ENCODE measurements around the gene DOCK2.

DOCK2 gene

GRCh38 chr5:170107674-170108073 is 470.6 kb downstream of the DOCK2 start:
- no peak for DNase-seq (ENCODE audit: low spot score)
- TF ChIP-seq, protein P1, sequence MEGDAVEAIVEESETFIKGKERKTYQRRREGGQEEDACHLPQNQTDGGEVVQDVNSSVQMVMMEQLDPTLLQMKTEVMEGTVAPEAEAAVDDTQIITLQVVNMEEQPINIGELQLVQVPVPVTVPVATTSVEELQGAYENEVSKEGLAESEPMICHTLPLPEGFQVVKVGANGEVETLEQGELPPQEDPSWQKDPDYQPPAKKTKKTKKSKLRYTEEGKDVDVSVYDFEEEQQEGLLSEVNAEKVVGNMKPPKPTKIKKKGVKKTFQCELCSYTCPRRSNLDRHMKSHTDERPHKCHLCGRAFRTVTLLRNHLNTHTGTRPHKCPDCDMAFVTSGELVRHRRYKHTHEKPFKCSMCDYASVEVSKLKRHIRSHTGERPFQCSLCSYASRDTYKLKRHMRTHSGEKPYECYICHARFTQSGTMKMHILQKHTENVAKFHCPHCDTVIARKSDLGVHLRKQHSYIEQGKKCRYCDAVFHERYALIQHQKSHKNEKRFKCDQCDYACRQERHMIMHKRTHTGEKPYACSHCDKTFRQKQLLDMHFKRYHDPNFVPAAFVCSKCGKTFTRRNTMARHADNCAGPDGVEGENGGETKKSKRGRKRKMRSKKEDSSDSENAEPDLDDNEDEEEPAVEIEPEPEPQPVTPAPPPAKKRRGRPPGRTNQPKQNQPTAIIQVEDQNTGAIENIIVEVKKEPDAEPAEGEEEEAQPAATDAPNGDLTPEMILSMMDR (IDR thresholded peaks at IDR 0.05; ENCODE audit: borderline replicate concordance, control extremely low read depth, extremely low read depth, insufficient read depth, missing control alignments), result no peak
- in situ Hi-C loops (cut with MboI; ENCODE audit: low sequenced_read_pairs, unreplicated experiment), result no loop called here

GRCh38 chr5:170108266-170108785 is 471.3 kb downstream of the DOCK2 start:
- DNase-seq (ENCODE audit: low spot score), result no peak
- in situ Hi-C loops (cut with MboI; ENCODE audit: low sequenced_read_pairs, unreplicated experiment), result no loop called here
- TF ChIP-seq, protein P1 (IDR thresholded peaks at IDR 0.05; ENCODE audit: borderline replicate concordance, control extremely low read depth, extremely low read depth, insufficient read depth, missing control alignments), result no peak

- TF ChIP-seq, protein P1 (IDR thresholded peaks at IDR 0.05; ENCODE audit: borderline replicate concordance, control extremely low read depth, extremely low read depth, insufficient read depth, missing control alignments), result no peak
- in situ Hi-C loops (cut with MboI; ENCODE audit: low sequenced_read_pairs, unreplicated experiment), result no loop called here
- no peak for DNase-seq (ENCODE audit: low spot score)
Measured at GRCh38 chr5:170109059-170110031, 472.3 kb downstream of the DOCK2 start.

GRCh38 chr5:170110403-170111087 is 473.5 kb downstream of the DOCK2 start:
- DNase-seq (ENCODE audit: low spot score), result no peak
- TF ChIP-seq, protein P1 (IDR thresholded peaks at IDR 0.05; ENCODE audit: borderline replicate concordance, control extremely low read depth, extremely low read depth, insufficient read depth, missing control alignments), result no peak
- in situ Hi-C loops (cut with MboI; ENCODE audit: low sequenced_read_pairs, unreplicated experiment), result no loop called here

DNA sequence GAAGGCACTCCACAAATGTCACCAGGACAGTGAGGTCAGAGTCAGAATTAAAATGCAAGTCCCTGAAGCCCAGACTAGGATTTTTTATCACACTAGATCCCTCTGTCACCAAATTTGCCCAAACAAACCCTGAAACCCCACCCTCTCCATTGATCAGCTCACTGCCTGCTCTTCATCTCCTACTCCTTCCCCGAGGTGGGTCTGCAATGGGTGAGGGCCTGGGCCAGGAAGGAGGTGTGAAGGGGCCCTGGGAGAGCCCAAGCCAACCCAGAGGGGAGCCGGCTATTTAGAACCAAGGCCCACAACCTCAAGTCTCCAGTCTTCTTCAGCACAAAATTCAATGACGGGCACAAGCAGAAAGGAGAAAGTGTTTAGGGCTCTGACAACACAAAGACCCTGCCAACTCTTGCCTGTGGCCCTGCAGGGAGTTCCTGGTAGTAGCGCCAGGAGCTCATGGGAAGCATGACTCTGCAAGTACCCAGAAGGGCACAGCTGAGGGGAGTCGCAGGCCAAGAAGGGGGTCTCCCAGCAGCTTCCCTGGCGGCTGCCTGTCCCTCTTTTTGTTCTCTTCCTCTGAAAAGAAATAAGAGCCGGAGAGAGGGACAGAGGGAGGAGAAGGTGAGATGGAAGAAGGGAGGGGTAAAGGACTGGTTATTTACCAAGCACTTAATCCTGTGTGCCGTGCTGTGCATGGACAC is 474.2 kb downstream of the DOCK2 start:
- in situ Hi-C loops (cut with MboI; ENCODE audit: low sequenced_read_pairs, unreplicated experiment), result no loop called here
- no peak for DNase-seq (ENCODE audit: low spot score)
- TF ChIP-seq, protein P1 (IDR thresholded peaks at IDR 0.05; ENCODE audit: borderline replicate concordance, control extremely low read depth, extremely low read depth, insufficient read depth, missing control alignments), result no peak

Data from GM13976 (cell line).